Esophagus squamous epithelium (tissue), 4 donors: ENCODE measurements around the gene CTIF.
A peak's percentile ranks its signal among the peaks of the same experiment; 100 is the strongest.

ENCODE experiments used
- POLR2A ChIP-seq, 4 donors: fragments of 450-650 bp; IDR thresholded peaks; one replicate each; pipeline ENCODE4 v1.6.1; 2017; ENCODE audit warnings: antibody characterized with exemption in 4 of 4, mild to moderate bottlenecking in 4 of 4, moderate library complexity in 3 of 4
- TF ChIP-seq, protein P1 (sequence below), 6 experiments: fragments of 450-650 bp in 4 of 6; fragments of 200-600 bp in 2 of 6; sonication (generic) in 2 of 6; IDR thresholded peaks; one replicate each; pipeline ENCODE4 v1.5.1; 2016 to 2019; ENCODE audit warnings: antibody characterized with exemption in 6 of 6, mild to moderate bottlenecking in 4 of 6, moderate library complexity in 4 of 6

DNA sequence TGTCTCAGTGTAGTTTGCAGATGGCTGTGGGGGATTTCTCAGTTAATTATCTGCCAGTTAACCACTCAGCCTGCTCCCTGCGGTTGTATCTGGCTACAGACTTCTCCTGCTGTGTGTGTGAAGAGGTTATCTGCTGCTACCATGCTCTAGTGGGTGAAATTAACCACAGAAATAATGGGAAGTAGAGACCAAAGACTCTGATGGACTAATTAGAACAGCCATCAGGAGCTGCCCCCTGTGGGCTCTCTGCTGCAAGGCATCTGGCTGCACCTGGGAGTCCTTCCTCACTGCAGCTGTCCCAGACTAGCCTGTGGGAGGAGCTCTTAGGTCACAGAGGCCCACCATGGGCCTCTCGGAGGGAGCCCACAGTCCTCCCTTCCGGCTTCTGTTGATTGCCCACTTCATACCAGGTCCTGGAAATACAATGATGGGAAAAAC, 66.6 kb downstream of the CTIF start:
- no peak for TF ChIP-seq POLR2A (IDR thresholded peaks at IDR 0.05)
- TF ChIP-seq, protein P1, sequence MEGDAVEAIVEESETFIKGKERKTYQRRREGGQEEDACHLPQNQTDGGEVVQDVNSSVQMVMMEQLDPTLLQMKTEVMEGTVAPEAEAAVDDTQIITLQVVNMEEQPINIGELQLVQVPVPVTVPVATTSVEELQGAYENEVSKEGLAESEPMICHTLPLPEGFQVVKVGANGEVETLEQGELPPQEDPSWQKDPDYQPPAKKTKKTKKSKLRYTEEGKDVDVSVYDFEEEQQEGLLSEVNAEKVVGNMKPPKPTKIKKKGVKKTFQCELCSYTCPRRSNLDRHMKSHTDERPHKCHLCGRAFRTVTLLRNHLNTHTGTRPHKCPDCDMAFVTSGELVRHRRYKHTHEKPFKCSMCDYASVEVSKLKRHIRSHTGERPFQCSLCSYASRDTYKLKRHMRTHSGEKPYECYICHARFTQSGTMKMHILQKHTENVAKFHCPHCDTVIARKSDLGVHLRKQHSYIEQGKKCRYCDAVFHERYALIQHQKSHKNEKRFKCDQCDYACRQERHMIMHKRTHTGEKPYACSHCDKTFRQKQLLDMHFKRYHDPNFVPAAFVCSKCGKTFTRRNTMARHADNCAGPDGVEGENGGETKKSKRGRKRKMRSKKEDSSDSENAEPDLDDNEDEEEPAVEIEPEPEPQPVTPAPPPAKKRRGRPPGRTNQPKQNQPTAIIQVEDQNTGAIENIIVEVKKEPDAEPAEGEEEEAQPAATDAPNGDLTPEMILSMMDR (IDR thresholded peaks at IDR 0.05), result peak in 1 of 6 experiments; percentile 16
